HUDEP-2 (cell line): ENCODE measurements around the gene TMEM272.

ENCODE experiments used
- DNase-seq, 76 experiments: peaks; one replicate each; lab custom pipeline; 2025; ENCODE audit not compliant: unreplicated experiment in 76 of 76; lab: John Stamatoyannopoulos, UW

Gene TMEM272

GRCh38 chr13:51807041-51807440, 37.9 kb downstream of the TMEM272 start:
- DNase-seq, result peak in 8 of 76 experiments; percentile 7 to 41 (median 12)

GRCh38 chr13:51806566-51806965, 38.4 kb downstream of the TMEM272 start:
- peak in 37 of 76 experiments; percentile 3 to 65 (median 29) for DNase-seq

DNA sequence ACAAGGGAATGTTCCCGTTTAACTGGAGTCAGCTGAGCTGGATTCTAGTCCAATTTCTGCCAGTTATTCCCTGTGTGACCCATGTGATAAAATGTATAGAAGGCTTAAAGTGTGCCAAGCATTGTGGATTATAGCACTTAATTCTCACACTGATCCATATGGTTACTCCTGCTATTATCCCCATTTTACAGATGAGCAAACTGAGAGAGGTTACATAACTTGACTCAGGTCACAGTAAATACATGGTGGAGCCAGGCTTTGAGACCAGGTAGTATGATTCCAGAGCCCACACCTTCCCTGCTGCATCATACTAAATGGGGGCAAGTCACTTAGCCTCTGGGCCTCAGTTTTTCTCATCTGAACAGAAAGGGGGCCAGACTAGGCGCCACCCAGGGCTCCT, 39.1 kb downstream of the TMEM272 start:
- no peak for DNase-seq

GRCh38 chr13:51805313-51805712, 39.7 kb downstream of the TMEM272 start:
- no peak for DNase-seq

DNA sequence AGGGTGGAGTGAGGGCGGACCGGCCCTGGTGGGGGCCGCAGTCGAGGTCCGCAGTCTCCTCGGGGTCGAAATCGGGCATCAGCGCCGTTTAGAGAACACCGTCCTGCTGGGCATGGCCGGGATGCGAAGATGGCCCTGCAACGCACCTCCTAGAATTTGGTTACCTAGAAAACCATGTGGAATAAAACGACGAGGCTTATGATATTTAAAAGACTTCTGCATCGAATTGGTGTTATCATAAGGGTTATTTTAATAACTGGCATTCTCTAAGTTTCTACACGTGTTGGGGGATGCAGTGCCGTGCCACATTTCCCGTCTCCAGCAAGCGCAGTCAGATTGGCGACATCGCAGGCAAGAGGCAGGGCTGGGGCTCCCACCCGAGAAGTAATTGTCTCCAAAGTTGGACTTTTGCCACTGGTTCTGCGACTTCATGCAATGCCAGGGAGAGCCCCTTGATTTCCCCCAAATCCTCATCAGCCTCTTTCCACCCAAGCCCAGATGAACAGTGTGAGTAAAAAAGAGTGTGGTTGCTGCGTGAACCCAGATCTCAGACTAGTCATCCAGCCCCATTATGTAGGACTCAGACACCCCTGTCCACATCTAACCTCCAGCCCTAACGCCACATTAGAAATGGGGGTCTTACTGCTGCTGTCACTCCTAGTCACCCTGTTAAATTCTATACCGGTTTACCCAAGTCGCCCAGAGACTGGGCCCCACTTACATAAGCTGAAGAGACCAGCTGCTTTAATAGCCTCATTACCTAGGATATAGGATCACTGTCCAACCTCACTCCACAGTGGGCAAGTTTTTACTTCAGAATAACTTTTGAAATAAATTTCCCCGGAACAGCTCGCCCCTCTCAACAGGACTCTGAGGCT, 40.4 kb downstream of the TMEM272 start:
- DNase-seq, result peak in 2 of 76 experiments; percentile 30 to 35

DNA sequence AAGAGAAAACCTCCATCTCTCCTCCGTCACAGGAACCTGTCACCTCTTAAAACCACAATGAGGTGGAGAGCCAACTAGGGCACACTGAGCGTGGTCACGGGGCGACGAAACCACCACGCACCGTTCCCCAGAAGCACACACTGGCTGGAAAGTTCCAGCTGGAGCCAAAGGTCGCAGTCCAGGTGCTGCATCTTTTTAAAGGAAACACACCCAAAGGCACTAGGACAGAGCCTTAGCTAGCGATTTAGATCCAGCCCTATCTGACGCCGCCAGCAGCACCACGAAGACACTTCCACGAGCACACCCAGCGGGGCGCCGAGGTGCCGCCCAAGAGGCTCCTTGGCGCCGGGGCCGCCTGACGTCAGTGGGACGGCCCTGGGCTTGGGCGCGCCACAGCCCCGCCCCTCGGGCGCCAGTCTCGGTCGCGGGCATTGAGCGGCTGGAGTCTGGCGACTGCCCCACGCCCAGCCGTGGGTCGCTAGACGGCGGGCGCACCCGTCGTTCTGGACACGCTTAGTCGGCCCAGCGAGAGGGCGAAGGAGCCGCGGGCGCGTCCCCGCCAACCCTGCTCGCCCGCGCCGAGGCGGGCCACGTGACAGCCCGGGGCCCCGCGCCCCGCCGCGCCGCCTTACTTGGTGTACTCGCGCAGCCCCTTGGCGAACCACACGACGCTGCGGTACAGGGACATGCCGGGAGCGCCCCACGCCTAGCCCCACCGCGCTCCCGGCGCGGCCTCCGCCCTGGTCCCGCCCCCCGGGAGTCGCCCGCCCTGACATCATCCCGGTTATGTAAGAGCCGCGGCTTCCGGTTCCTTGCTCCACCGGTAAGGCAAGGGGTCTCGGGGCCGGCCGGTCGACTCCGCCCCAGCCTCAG, 41.3 kb downstream of the TMEM272 start, which contains the start of gene DHRS12:
DHRS12 (minus strand) TSS at position 742 of the 873 bp plus-strand sequence. CDS start 4,504 bp downstream, outside the sequence.
- DNase-seq, result peak in 73 of 76 experiments; percentile 9 to 91 (median 76)

GRCh38 chr13:51802631-51803418, 42.2 kb downstream of the TMEM272 start:
- DNase-seq, result peak in 1 of 76 experiments; percentile 15

- no peak for DNase-seq
These were observed 43.3 kb downstream of the TMEM272 start for GRCh38 chr13:51801631-51802099.

GRCh38 chr13:51800486-51800885, 44.5 kb downstream of the TMEM272 start:
- DNase-seq, result no peak

GRCh38 chr13:51799261-51799660, 45.7 kb downstream of the TMEM272 start:
- no peak for DNase-seq

DNA sequence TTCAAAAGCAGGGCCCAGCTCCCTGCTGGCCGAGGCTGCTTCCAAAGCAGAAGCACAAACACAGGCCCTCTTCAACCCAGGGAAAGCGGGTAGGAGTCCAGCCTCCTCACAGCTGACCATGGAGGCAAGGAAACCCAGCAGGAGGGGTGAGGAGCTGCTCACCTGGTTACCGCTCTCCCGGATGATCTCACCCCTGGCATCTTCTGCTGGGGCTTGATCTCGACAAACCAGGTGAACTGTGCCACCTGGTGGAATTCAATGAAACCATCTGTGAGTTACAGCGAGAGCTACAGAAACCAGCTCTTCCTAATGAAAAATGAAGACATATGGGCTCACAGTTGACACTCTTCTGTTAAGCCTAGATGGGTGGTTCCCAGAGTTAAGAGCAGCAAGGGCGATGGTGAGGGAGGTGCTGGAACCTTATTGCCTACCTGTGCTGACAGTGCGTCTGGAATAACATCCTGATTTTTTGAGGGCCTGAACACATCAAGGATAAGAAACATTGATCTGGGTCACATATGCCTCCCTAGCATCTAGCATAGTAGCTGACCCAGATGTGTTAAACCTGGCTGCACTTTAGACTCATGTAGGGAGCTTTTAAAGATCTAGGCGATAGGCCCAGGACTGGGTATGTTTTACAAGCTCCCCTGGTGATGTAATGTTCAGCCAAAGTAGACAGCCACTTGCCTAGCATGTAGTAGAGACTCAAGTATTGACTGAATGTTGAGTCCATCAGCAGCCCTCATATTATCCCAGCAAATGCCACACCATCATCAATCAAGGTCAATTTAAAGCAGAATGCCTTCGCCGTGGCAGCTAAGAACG, 47.1 kb downstream of the TMEM272 start:
- DNase-seq, result peak in 33 of 76 experiments; percentile 3 to 54 (median 23)

DNA sequence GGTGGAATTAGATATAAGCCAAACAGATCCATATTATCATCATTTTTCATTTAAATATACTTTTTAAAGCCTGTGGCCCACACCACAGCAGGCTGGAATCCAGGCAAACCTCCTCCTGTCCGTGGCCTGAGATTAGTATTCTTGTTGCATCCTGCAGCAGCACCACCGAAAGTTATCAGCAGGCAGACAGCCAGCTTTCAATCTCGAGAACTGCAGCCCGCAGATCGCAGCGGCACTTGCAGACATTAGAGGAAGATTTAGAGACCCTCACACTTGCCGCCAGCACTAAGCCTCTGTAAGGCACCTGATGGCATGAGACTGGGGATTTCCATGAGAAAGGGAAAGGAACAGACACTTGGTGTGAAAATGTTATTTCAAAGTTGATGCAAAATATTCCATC, 48.4 kb downstream of the TMEM272 start:
- no peak for DNase-seq

DNA sequence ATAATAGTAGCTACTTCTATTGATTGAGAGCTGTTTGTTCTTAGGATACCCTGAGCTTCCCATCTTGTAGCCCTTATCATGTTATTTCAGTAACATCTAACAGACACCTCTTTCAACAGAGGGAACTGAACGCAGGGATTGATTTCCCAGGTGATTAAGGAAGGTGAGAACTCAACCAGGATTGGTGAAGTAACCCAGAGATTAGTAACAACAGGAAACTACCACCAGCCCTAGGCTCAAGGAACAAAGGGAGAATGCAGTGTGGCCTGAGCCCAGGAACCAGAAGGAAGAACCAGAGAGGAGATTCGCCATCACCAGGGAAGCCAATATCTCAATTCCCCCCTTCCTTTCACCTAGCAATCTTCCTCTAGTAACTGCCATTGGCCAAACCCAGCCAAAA, 49.6 kb downstream of the TMEM272 start:
- DNase-seq, result no peak

GRCh38 chr13:51794964-51795363, 50.0 kb downstream of the TMEM272 start:
- DNase-seq, result no peak

DNA sequence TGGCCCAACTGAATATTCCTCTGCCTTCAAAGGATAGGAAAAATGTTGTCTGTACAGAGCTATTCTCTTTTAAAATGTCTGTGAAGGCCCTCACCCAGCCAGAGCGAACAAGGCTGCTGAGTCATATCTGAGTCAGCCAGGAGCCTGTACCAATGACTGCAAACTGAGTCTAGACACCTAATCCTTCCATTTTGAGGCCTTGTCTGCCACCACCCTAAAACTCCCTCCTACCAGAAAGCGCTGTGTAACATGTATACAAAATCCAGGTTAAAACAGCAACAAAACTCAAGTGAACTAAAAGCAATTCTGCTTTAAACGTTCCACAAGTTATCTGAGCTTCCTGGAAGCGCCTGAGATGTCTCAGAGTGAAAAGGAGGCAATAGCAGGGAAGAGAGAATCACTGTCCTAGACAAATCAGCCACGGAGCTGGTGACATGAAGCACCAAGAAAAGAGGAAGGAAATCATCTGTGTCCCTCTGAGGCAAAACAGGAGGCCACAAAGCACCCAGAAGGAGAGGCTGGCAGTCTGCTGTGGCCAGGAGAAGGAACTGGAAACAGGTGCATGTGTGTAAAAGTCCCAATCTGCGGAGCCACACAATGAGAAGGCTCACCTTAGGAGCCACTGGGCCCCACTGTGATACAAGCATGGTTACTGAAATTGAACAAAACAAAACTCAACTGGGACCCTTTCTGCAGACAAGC, 51.3 kb downstream of the TMEM272 start:
- peak in 24 of 76 experiments; percentile 3 to 38 (median 20) for DNase-seq

DNA sequence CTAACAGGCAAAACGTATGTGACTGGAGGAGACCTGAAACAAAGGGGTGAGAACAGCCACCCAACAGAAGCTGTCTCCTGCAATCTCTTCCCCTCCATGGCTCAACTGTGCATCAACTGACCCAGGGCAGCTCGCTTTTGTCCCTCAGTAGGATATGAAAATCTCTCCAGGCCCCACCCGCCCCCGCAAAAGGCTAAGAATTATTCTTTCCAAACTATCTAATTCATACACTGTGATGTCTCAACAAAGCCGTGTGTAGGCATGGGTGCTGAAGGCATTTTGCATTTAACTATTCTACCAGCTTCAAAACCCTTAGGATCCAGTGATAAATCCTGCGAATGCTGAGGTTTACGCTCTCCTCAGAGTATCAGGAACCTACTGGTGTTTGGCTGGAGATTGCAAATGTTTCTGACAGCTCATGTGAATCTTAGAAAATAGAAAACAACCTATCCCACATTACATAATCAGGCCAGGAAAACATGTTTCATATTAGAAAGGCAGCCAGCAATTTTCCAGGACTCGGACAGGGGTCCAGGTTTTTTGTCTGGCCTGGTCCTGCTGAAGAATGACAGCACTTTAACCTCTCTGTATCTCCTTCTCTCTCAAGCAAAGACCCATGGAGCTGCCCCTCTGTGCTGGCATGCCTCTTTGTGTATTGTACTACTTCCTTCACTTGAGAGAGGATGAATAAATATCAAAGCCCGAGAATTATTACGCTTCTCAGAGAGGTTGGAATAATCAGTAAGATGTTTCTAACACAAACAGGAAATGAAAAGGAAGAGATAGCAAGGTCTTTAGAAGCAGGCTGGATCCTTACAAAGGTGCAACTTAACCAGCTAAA, 58.3 kb downstream of the TMEM272 start:
- DNase-seq, result no peak

GRCh38 chr13:51785712-51786424, 59.1 kb downstream of the TMEM272 start:
- DNase-seq, result peak in 72 of 76 experiments; percentile 14 to 86 (median 59)
